ENCODE results near the gene CENPU. TPM values are rescaled to one million over a fixed set of nuclear protein-coding genes. Genes with fewer than 3 reads are reported as not detected.
"Not testable (repeated sequence)": the region's sequence is repeated elsewhere in the genome, so short reads cannot be mapped to it uniquely, and the experiment has no call there.

Gene CENPU
- total and polyA plus RNA-seq, 2 donors (not counting 1 experiment from before 2014, with no cell fraction given) = 1.6 to 2.1 TPM

GRCh38 chr4:184652681-184653080 is 81.2 kb downstream of the CENPU start:
- DNase-seq; H3K9me3 ChIP-seq (ENCODE audit: control extremely low read depth in 1 of 3, control insufficient read depth in 2 of 3, insufficient read depth in 1 of 3, low read length in 2 of 3); H4K20me1 ChIP-seq (ENCODE audit: control insufficient read depth, insufficient read depth, low read length, poor library complexity, severe bottlenecking); intact Hi-C loops (cut with micrococcal nuclease); H3K36me3 ChIP-seq (replicated peaks in 1 of 2; ENCODE audit: control extremely low read depth in 1 of 2, control insufficient read depth in 1 of 2, extremely low read depth in 1 of 2, insufficient read depth in 2 of 2, low read length in 1 of 2); H3K27ac Mint-ChIP-seq; H3K27me3 Mint-ChIP-seq; H3K9ac ChIP-seq (ENCODE audit: low read length); H3K4me3 ChIP-seq (ENCODE audit: control extremely low read depth in 1 of 5, extremely low read depth in 1 of 5, insufficient read depth in 1 of 5, low read depth in 2 of 5, low read length in 4 of 5); H3K9me3 Mint-ChIP-seq (ENCODE audit: insufficient read depth); POLR2A ChIA-PET; ATAC-seq (ENCODE audit: low read depth); H3K4me3 Mint-ChIP-seq; H3K4me2 ChIP-seq (replicated peaks; ENCODE audit: low read depth, low read length, poor library complexity, severe bottlenecking); H3K27me3 ChIP-seq (replicated peaks in 1 of 4; ENCODE audit: control extremely low read depth in 1 of 4, control insufficient read depth in 3 of 4, insufficient read depth in 4 of 4, low read length in 3 of 4); H2AFZ ChIP-seq (ENCODE audit: insufficient read depth, low read depth, low read length, poor library complexity, severe bottlenecking); CTCF ChIA-PET; H3K27ac ChIP-seq (ENCODE audit: low read length in 2 of 2): not testable (repeated sequence)
- Histone ChIP-seq H3K79me2 (ENCODE audit: control insufficient read depth, insufficient read depth, low read length) (peaks cover 19% of the 10 kb centered on the region), H3K4me1 (ENCODE audit: control insufficient read depth in 2 of 2, insufficient read depth in 2 of 2, low read length in 2 of 2) (peaks cover 19 to 20% of the 10 kb centered on the region in 2 donors)
- peaks cover 28% of the 10 kb centered on the region for H3K4me1 Mint-ChIP-seq

DNA sequence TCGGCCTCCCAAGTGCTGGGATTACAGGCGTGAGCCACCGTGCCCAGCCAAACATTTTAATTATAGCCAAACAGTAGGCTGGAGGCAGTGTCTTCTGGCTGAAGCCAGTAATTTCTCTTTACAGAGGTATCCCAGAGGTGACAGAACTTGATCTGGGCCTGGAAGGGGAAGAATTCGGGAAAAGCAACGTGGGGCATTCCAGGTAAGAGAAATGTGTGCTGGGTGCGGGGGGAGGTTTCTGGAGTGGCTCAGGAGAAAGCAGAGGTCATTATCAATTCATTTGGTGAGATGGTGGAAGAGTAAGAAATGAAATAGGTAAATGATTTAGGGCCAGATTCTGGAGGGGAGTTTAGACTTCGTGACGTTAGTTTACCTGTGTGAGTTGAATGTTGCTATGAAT is 82.0 kb downstream of the CENPU start:
- Histone ChIP-seq H3K27me3 (replicated peaks in 1 of 4; ENCODE audit: control extremely low read depth in 1 of 4, control insufficient read depth in 3 of 4, insufficient read depth in 4 of 4, low read length in 3 of 4) (no peaks in the 10 kb centered on the region), H2AFZ (ENCODE audit: insufficient read depth, low read depth, low read length, poor library complexity, severe bottlenecking) (no peak overlapping the region), H3K36me3 (replicated peaks in 1 of 2; ENCODE audit: control extremely low read depth in 1 of 2, control insufficient read depth in 1 of 2, extremely low read depth in 1 of 2, insufficient read depth in 2 of 2, low read length in 1 of 2) (no peaks in the 10 kb centered on the region), H3K4me2 (replicated peaks; ENCODE audit: low read depth, low read length, poor library complexity, severe bottlenecking) (no peak overlapping the region), H3K27ac (ENCODE audit: low read length in 2 of 2) (no peak overlapping the region), H3K9ac (ENCODE audit: low read length) (no peak overlapping the region), H3K9me3 (ENCODE audit: control extremely low read depth in 1 of 3, control insufficient read depth in 2 of 3, insufficient read depth in 1 of 3, low read length in 2 of 3) (no peaks in the 10 kb centered on the region), H3K4me3 (ENCODE audit: control extremely low read depth in 1 of 5, extremely low read depth in 1 of 5, insufficient read depth in 1 of 5, low read depth in 2 of 5, low read length in 4 of 5) (no peak overlapping the region), H4K20me1 (ENCODE audit: control insufficient read depth, insufficient read depth, low read length, poor library complexity, severe bottlenecking) (peaks cover 9% of the 10 kb centered on the region), H3K79me2 (ENCODE audit: control insufficient read depth, insufficient read depth, low read length) (peaks cover 27% of the 10 kb centered on the region), H3K4me1 (ENCODE audit: control insufficient read depth in 2 of 2, insufficient read depth in 2 of 2, low read length in 2 of 2) (peaks cover 22 to 23% of the 10 kb centered on the region in 2 donors)
- Mint-ChIP-seq H3K27ac (no peak overlapping the region), H3K4me3 (no peak overlapping the region), H3K4me1 (peaks cover 32% of the 10 kb centered on the region), H3K27me3 (no peaks in the 10 kb centered on the region), H3K9me3 (ENCODE audit: insufficient read depth) (no peaks in the 10 kb centered on the region)
- TF ChIP-seq, protein P1, sequence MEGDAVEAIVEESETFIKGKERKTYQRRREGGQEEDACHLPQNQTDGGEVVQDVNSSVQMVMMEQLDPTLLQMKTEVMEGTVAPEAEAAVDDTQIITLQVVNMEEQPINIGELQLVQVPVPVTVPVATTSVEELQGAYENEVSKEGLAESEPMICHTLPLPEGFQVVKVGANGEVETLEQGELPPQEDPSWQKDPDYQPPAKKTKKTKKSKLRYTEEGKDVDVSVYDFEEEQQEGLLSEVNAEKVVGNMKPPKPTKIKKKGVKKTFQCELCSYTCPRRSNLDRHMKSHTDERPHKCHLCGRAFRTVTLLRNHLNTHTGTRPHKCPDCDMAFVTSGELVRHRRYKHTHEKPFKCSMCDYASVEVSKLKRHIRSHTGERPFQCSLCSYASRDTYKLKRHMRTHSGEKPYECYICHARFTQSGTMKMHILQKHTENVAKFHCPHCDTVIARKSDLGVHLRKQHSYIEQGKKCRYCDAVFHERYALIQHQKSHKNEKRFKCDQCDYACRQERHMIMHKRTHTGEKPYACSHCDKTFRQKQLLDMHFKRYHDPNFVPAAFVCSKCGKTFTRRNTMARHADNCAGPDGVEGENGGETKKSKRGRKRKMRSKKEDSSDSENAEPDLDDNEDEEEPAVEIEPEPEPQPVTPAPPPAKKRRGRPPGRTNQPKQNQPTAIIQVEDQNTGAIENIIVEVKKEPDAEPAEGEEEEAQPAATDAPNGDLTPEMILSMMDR (IDR thresholded peaks at IDR 0.05) = no peak
- TF ChIP-seq EZH2 (IDR thresholded peaks at IDR 0.05; ENCODE audit: borderline replicate concordance, insufficient read depth, low read depth, low read length, poor library complexity, severe bottlenecking) = no peak
- ChIA-PET CTCF (no interaction called here), POLR2A (no interaction called here)
- WGBS (ENCODE audit: insufficient coverage) = 97% methylated on average over 7 of the region's 8 CpGs
- DNase-seq (no peak), ATAC-seq (ENCODE audit: low read depth) (no peak)
- intact Hi-C loops (cut with micrococcal nuclease) = no loop called here
